ENCODE data around the gene PCNX2. TPM values are rescaled to one million over a fixed set of nuclear protein-coding genes. Genes with fewer than 3 reads are reported as not detected.

Gene PCNX2
- total and polyA plus RNA-seq, 4 experiments from 2014 or later, result 1.8 to 109 (median 55.7) TPM

GRCh38 chr1:233166896-233167295 is 128.6 kb downstream of the PCNX2 start:
- H3K27ac Mint-ChIP-seq, result no peak overlapping the region
- POLR2A ChIA-PET (ENCODE audit: partially characterized antibody), result no interaction called here
- H3K4me3 Mint-ChIP-seq, result no peak overlapping the region

GRCh38 chr1:233163696-233164095 is 131.8 kb downstream of the PCNX2 start:
- Histone ChIP-seq H3K36me3 (ENCODE audit: insufficient read depth, low read length) (peaks cover 18% of the 10 kb centered on the region), H3K27ac (ENCODE audit: low read depth, low read length) (no peak overlapping the region), H3K27me3 (ENCODE audit: insufficient read depth, low read length) (no peaks in the 10 kb centered on the region), H3K4me3 (ENCODE audit: low read length in 2 of 2) (no peak overlapping the region), H3K4me1 (ENCODE audit: insufficient read depth, low read length) (no peaks in the 10 kb centered on the region), H3K9me3 (ENCODE audit: control insufficient read depth in 1 of 2, low read length in 2 of 2) (peaks cover 0 to 4% of the 10 kb centered on the region in 2 donors)
- no peaks in the 10 kb centered on the region for H3K27me3 Mint-ChIP-seq
- CTCF ChIA-PET (ENCODE audit: partially characterized antibody), result no interaction called here
- POLR2A ChIA-PET (ENCODE audit: partially characterized antibody), result no interaction called here
- H3K9me3 Mint-ChIP-seq, result peaks cover 0 to 16% (median 10%) of the 10 kb centered on the region in 8 donors
- peak overlapping the region in 1 of 7 donors; percentile 83 for H3K27ac Mint-ChIP-seq
- no peak for DNase-seq
- intact Hi-C loops (cut with micrococcal nuclease), result no loop called here
- no peaks in the 10 kb centered on the region for H3K4me1 Mint-ChIP-seq
- H3K4me3 Mint-ChIP-seq, result no peak overlapping the region
- H3K36me3 Mint-ChIP-seq, result peaks cover 67 to 78% of the 10 kb centered on the region in 2 donors

More at GRCh38 chr1:233166896-233167295, 128.6 kb downstream of the PCNX2 start:
- Histone ChIP-seq H3K36me3 (ENCODE audit: insufficient read depth, low read length) (peaks cover 8% of the 10 kb centered on the region), H3K27ac (ENCODE audit: low read depth, low read length) (no peak overlapping the region), H3K9me3 (ENCODE audit: control insufficient read depth in 1 of 2, low read length in 2 of 2) (peaks cover 0 to 4% of the 10 kb centered on the region in 2 donors), H3K4me1 (ENCODE audit: insufficient read depth, low read length) (no peaks in the 10 kb centered on the region), H3K27me3 (ENCODE audit: insufficient read depth, low read length) (no peaks in the 10 kb centered on the region), H3K4me3 (ENCODE audit: low read length in 2 of 2) (no peak overlapping the region)
- peaks cover 0 to 17% (median 10%) of the 10 kb centered on the region in 8 donors for H3K9me3 Mint-ChIP-seq
- peaks cover 0 to 1% (median 0%) of the 10 kb centered on the region in 4 donors for H3K4me1 Mint-ChIP-seq
- intact Hi-C loops (cut with micrococcal nuclease), result no loop called here
- no peak for DNase-seq
- H3K27me3 Mint-ChIP-seq, result no peaks in the 10 kb centered on the region
- CTCF ChIA-PET (ENCODE audit: partially characterized antibody), result no interaction called here
- peaks cover 51 to 70% of the 10 kb centered on the region in 2 donors for H3K36me3 Mint-ChIP-seq

- H3K27me3 ChIP-seq (ENCODE audit: insufficient read depth, low read length), result no peaks in the 10 kb centered on the region
- POLR2A ChIA-PET (ENCODE audit: partially characterized antibody), result no interaction called here
- peaks cover 17% of the 10 kb centered on the region for H3K36me3 ChIP-seq (ENCODE audit: insufficient read depth, low read length)
- Mint-ChIP-seq H3K36me3 (peaks cover 72 to 73% of the 10 kb centered on the region in 2 donors), H3K27ac (peak overlapping the region in 1 of 7 donors; percentile 30), H3K27me3 (no peaks in the 10 kb centered on the region), H3K4me3 (no peak overlapping the region), H3K9me3 (no peaks in the 10 kb centered on the region), H3K4me1 (no peaks in the 10 kb centered on the region)
- H3K27ac ChIP-seq (ENCODE audit: low read depth, low read length), result no peak overlapping the region
- DNase-seq, result no peak
- no peak overlapping the region for H3K4me3 ChIP-seq (ENCODE audit: low read length in 2 of 2)
- CTCF ChIA-PET (ENCODE audit: partially characterized antibody), result no interaction called here
- no peaks in the 10 kb centered on the region for H3K9me3 ChIP-seq (ENCODE audit: control insufficient read depth in 1 of 2, low read length in 2 of 2)
- intact Hi-C loops (cut with micrococcal nuclease), result no loop called here
- no peaks in the 10 kb centered on the region for H3K4me1 ChIP-seq (ENCODE audit: insufficient read depth, low read length)
Measured at GRCh38 chr1:233158322-233158721, 137.2 kb downstream of the PCNX2 start.

- ChIA-PET CTCF (ENCODE audit: partially characterized antibody) (no interaction called here), POLR2A (ENCODE audit: partially characterized antibody) (no interaction called here)
- peaks cover 17% of the 10 kb centered on the region for H3K36me3 ChIP-seq (ENCODE audit: insufficient read depth, low read length)
- H3K4me1 ChIP-seq (ENCODE audit: insufficient read depth, low read length), result no peaks in the 10 kb centered on the region
- no peak overlapping the region for H3K4me3 ChIP-seq (ENCODE audit: low read length in 2 of 2)
- Mint-ChIP-seq H3K36me3 (peaks cover 71 to 77% of the 10 kb centered on the region in 2 donors), H3K4me3 (no peak overlapping the region), H3K9me3 (no peaks in the 10 kb centered on the region), H3K27me3 (no peaks in the 10 kb centered on the region), H3K27ac (no peak overlapping the region), H3K4me1 (no peaks in the 10 kb centered on the region)
- intact Hi-C loops (cut with micrococcal nuclease), result no loop called here
- DNase-seq, result no peak
- no peaks in the 10 kb centered on the region for H3K9me3 ChIP-seq (ENCODE audit: control insufficient read depth in 1 of 2, low read length in 2 of 2)
- no peak overlapping the region for H3K27ac ChIP-seq (ENCODE audit: low read depth, low read length)
- no peaks in the 10 kb centered on the region for H3K27me3 ChIP-seq (ENCODE audit: insufficient read depth, low read length)
Measured at GRCh38 chr1:233157245-233157644, 138.3 kb downstream of the PCNX2 start.

GRCh38 chr1:233151861-233152260 is 143.7 kb downstream of the PCNX2 start:
- Histone ChIP-seq H3K9me3 (ENCODE audit: control insufficient read depth in 1 of 2, low read length in 2 of 2) (no peaks in the 10 kb centered on the region), H3K4me3 (ENCODE audit: low read length in 2 of 2) (no peak overlapping the region), H3K27ac (ENCODE audit: low read depth, low read length) (no peak overlapping the region), H3K4me1 (ENCODE audit: insufficient read depth, low read length) (no peaks in the 10 kb centered on the region), H3K27me3 (ENCODE audit: insufficient read depth, low read length) (no peaks in the 10 kb centered on the region), H3K36me3 (ENCODE audit: insufficient read depth, low read length) (no peaks in the 10 kb centered on the region)
- ChIA-PET POLR2A (ENCODE audit: partially characterized antibody) (no interaction called here), CTCF (ENCODE audit: partially characterized antibody) (no interaction called here)
- Mint-ChIP-seq H3K27me3 (no peaks in the 10 kb centered on the region), H3K4me3 (no peak overlapping the region), H3K9me3 (no peaks in the 10 kb centered on the region), H3K4me1 (no peaks in the 10 kb centered on the region), H3K27ac (no peak overlapping the region), H3K36me3 (peaks cover 50 to 57% of the 10 kb centered on the region in 2 donors)
- intact Hi-C loops (cut with micrococcal nuclease), result no loop called here
- no peak for DNase-seq

- POLR2A ChIA-PET (ENCODE audit: partially characterized antibody), result no interaction called here
- no peak for DNase-seq
- H3K4me3 Mint-ChIP-seq, result no peak overlapping the region
- Histone ChIP-seq H3K4me3 (ENCODE audit: low read length in 2 of 2) (no peak overlapping the region), H3K9me3 (ENCODE audit: control insufficient read depth in 1 of 2, low read length in 2 of 2) (no peaks in the 10 kb centered on the region), H3K27me3 (ENCODE audit: insufficient read depth, low read length) (no peaks in the 10 kb centered on the region), H3K27ac (ENCODE audit: low read depth, low read length) (no peak overlapping the region), H3K36me3 (ENCODE audit: insufficient read depth, low read length) (no peaks in the 10 kb centered on the region), H3K4me1 (ENCODE audit: insufficient read depth, low read length) (no peaks in the 10 kb centered on the region)
- no peaks in the 10 kb centered on the region for H3K4me1 Mint-ChIP-seq
- H3K27me3 Mint-ChIP-seq, result no peaks in the 10 kb centered on the region
- intact Hi-C loops (cut with micrococcal nuclease), result no loop called here
- H3K27ac Mint-ChIP-seq, result no peak overlapping the region
- H3K9me3 Mint-ChIP-seq, result peaks cover 0 to 2% (median 0%) of the 10 kb centered on the region in 8 donors
- CTCF ChIA-PET (ENCODE audit: partially characterized antibody), result no interaction called here
- H3K36me3 Mint-ChIP-seq, result peaks cover 27 to 42% of the 10 kb centered on the region in 2 donors
Measured at GRCh38 chr1:233144434-233144833, 151.1 kb downstream of the PCNX2 start.

- POLR2A ChIA-PET (ENCODE audit: partially characterized antibody), result no interaction called here
- Mint-ChIP-seq H3K36me3 (peaks cover 23 to 50% of the 10 kb centered on the region in 2 donors), H3K4me3 (no peak overlapping the region), H3K27ac (no peak overlapping the region), H3K4me1 (peaks cover 0 to 2% (median 0%) of the 10 kb centered on the region in 4 donors), H3K27me3 (no peaks in the 10 kb centered on the region), H3K9me3 (peaks cover 0 to 2% (median 0%) of the 10 kb centered on the region in 8 donors)
- Histone ChIP-seq H3K27me3 (ENCODE audit: insufficient read depth, low read length) (no peaks in the 10 kb centered on the region), H3K27ac (ENCODE audit: low read depth, low read length) (no peak overlapping the region), H3K4me3 (ENCODE audit: low read length in 2 of 2) (no peak overlapping the region), H3K9me3 (ENCODE audit: control insufficient read depth in 1 of 2, low read length in 2 of 2) (no peaks in the 10 kb centered on the region), H3K36me3 (ENCODE audit: insufficient read depth, low read length) (no peaks in the 10 kb centered on the region), H3K4me1 (ENCODE audit: insufficient read depth, low read length) (no peaks in the 10 kb centered on the region)
- intact Hi-C loops (cut with micrococcal nuclease), result no loop called here
- CTCF ChIA-PET (ENCODE audit: partially characterized antibody), result no interaction called here
- DNase-seq, result no peak
Measured at GRCh38 chr1:233143241-233143640, 152.3 kb downstream of the PCNX2 start.

- intact Hi-C loops (cut with micrococcal nuclease), result no loop called here
- Mint-ChIP-seq H3K27me3 (no peaks in the 10 kb centered on the region), H3K4me1 (peaks cover 0 to 2% (median 0%) of the 10 kb centered on the region in 4 donors), H3K4me3 (no peak overlapping the region), H3K36me3 (peaks cover 22 to 51% of the 10 kb centered on the region in 2 donors), H3K9me3 (peaks cover 0 to 2% (median 0%) of the 10 kb centered on the region in 8 donors), H3K27ac (no peak overlapping the region)
- Histone ChIP-seq H3K4me1 (ENCODE audit: insufficient read depth, low read length) (no peaks in the 10 kb centered on the region), H3K36me3 (ENCODE audit: insufficient read depth, low read length) (no peaks in the 10 kb centered on the region), H3K27ac (ENCODE audit: low read depth, low read length) (no peak overlapping the region), H3K4me3 (ENCODE audit: low read length in 2 of 2) (no peak overlapping the region), H3K27me3 (ENCODE audit: insufficient read depth, low read length) (no peaks in the 10 kb centered on the region), H3K9me3 (ENCODE audit: control insufficient read depth in 1 of 2, low read length in 2 of 2) (no peaks in the 10 kb centered on the region)
- ChIA-PET POLR2A (ENCODE audit: partially characterized antibody) (no interaction called here), CTCF (ENCODE audit: partially characterized antibody) (no interaction called here)
- no peak for DNase-seq
Measured at GRCh38 chr1:233140974-233141373, 154.6 kb downstream of the PCNX2 start.
